Suprapubic skin (tissue), 4 donors: ENCODE measurements around the gene MOB4. TPM values are rescaled to one million over a fixed set of nuclear protein-coding genes. Genes with fewer than 3 reads are reported as not detected.

Source experiments
- DNase-seq, 2 donors: peaks; one replicate each; pipeline ENCODE4 v3.0.0-alpha.2; 2019; ENCODE audit warnings: low spot score in 2 of 2
- H3K27ac ChIP-seq: fragments of 200-600 bp; sonication (generic); one replicate; pipeline ENCODE4 v1.5.1; 2019
- H3K27me3 ChIP-seq: fragments of 200-600 bp; sonication (generic); one replicate; pipeline ENCODE4 v1.5.1; 2019
- H3K36me3 ChIP-seq: fragments of 200-600 bp; sonication (generic); one replicate; pipeline ENCODE4 v1.5.1; 2019
- H3K4me1 ChIP-seq: fragments of 200-600 bp; sonication (generic); one replicate; pipeline ENCODE4 v1.5.1; 2019
- H3K4me3 ChIP-seq: fragments of 200-600 bp; sonication (generic); one replicate; pipeline ENCODE4 v1.5.1; 2019; ENCODE audit warnings: mild to moderate bottlenecking
- H3K9me3 ChIP-seq: fragments of 200-600 bp; sonication (generic); one replicate; pipeline ENCODE4 v1.5.1; 2019
- CTCF ChIP-seq, 2 donors: fragments of 200-600 bp in 1 of 2; fragments of 450-650 bp in 1 of 2; sonication (generic) in 1 of 2; IDR thresholded peaks; one replicate each; pipeline ENCODE4 v1.5.1; 2016 to 2019; ENCODE audit warnings: antibody characterized with exemption in 2 of 2, mild to moderate bottlenecking in 1 of 2, moderate library complexity in 1 of 2
- EP300 ChIP-seq: sonication (generic); formaldehyde crosslinking; IDR thresholded peaks from one replicate; pipeline ENCODE4 v1.6.1; 2017; ENCODE audit warnings: antibody characterized with exemption
- POLR2A ChIP-seq, 2 donors: fragments of 450-650 bp; IDR thresholded peaks; one replicate each; pipeline ENCODE4 v1.6.1; 2017; ENCODE audit warnings: antibody characterized with exemption in 2 of 2, mild to moderate bottlenecking in 2 of 2, moderate library complexity in 2 of 2
- POLR2AphosphoS5 ChIP-seq, 3 donors: sonication (generic); formaldehyde crosslinking; IDR thresholded peaks; one replicate each; pipeline ENCODE4 v1.6.1; 2017; ENCODE audit warnings: antibody characterized with exemption in 3 of 3
- WGBS: methylation state at CpG from one replicate; pipeline ENCODE4 v1.1.5; 2018; 5-methylcytosine and 5-hydroxymethylcytosine counted together
- total RNA-seq, 4 donors: library from RNA; depleted of rRNA; stranded (reverse); fragments of >200 nt; gene quantifications; one replicate each; pipeline ENCODE4 v1.1.0, GENCODE V29; 2016

Gene MOB4
- total RNA-seq, 4 donors from 2014 or later: 17.8 to 30.4 (median 22.6) TPM

GRCh38 chr2:197555467-197555866, 39.6 kb downstream of the MOB4 start:
- peaks cover 37% of the 10 kb centered on the region for H3K36me3 ChIP-seq
- DNase-seq: no peak
- H3K4me3 ChIP-seq: no peak overlapping the region
- TF ChIP-seq EP300 (no peak), CTCF (IDR thresholded peaks at IDR 0.05) (no peak), POLR2A (IDR thresholded peaks at IDR 0.05) (no peak), POLR2AphosphoS5 (IDR thresholded peaks at IDR 0.05) (no peak)
- H3K27me3 ChIP-seq: no peaks in the 10 kb centered on the region
- no peaks in the 10 kb centered on the region for H3K4me1 ChIP-seq
- no peaks in the 10 kb centered on the region for H3K9me3 ChIP-seq
- no peak overlapping the region for H3K27ac ChIP-seq

GRCh38 chr2:197556456-197556855, 40.6 kb downstream of the MOB4 start:
- H3K27me3 ChIP-seq: no peaks in the 10 kb centered on the region
- H3K4me1 ChIP-seq: no peaks in the 10 kb centered on the region
- H3K4me3 ChIP-seq: no peak overlapping the region
- H3K27ac ChIP-seq: no peak overlapping the region
- 40% methylated on average over 1 of the region's 1 CpG for WGBS
- no peak for TF ChIP-seq POLR2AphosphoS5 (IDR thresholded peaks at IDR 0.05)
- no peak for TF ChIP-seq POLR2A (IDR thresholded peaks at IDR 0.05)
- TF ChIP-seq CTCF (IDR thresholded peaks at IDR 0.05): no peak
- no peaks in the 10 kb centered on the region for H3K9me3 ChIP-seq
- peaks cover 27% of the 10 kb centered on the region for H3K36me3 ChIP-seq
- no peak for DNase-seq

GRCh38 chr2:197558393-197558792, 42.5 kb downstream of the MOB4 start:
- Histone ChIP-seq H3K9me3 (no peaks in the 10 kb centered on the region), H3K4me1 (no peaks in the 10 kb centered on the region), H3K4me3 (no peak overlapping the region), H3K27me3 (no peaks in the 10 kb centered on the region), H3K27ac (no peak overlapping the region), H3K36me3 (peaks cover 11% of the 10 kb centered on the region)
- TF ChIP-seq POLR2AphosphoS5 (IDR thresholded peaks at IDR 0.05) (no peak), CTCF (IDR thresholded peaks at IDR 0.05) (no peak), EP300 (no peak), POLR2A (IDR thresholded peaks at IDR 0.05) (no peak)
- no peak for DNase-seq
- 96% methylated on average over 3 of the region's 3 CpGs for WGBS

- WGBS: 86% methylated on average over 5 of the region's 5 CpGs
- Histone ChIP-seq H3K27me3 (no peaks in the 10 kb centered on the region), H3K36me3 (no peaks in the 10 kb centered on the region), H3K27ac (no peak overlapping the region), H3K4me1 (no peaks in the 10 kb centered on the region), H3K4me3 (no peak overlapping the region), H3K9me3 (peaks cover 3% of the 10 kb centered on the region)
- TF ChIP-seq CTCF (IDR thresholded peaks at IDR 0.05) (no peak), EP300 (no peak), POLR2A (IDR thresholded peaks at IDR 0.05) (no peak), POLR2AphosphoS5 (IDR thresholded peaks at IDR 0.05) (no peak)
- no peak for DNase-seq
These were observed 43.8 kb downstream of the MOB4 start for GRCh38 chr2:197559681-197560080.

- Histone ChIP-seq H3K9me3 (peaks cover 3% of the 10 kb centered on the region), H3K27me3 (no peaks in the 10 kb centered on the region), H3K27ac (no peak overlapping the region), H3K4me1 (no peaks in the 10 kb centered on the region), H3K36me3 (no peaks in the 10 kb centered on the region), H3K4me3 (no peak overlapping the region)
- TF ChIP-seq EP300: no peak
- no peak for TF ChIP-seq POLR2AphosphoS5 (IDR thresholded peaks at IDR 0.05)
- TF ChIP-seq POLR2A (IDR thresholded peaks at IDR 0.05): no peak
- TF ChIP-seq CTCF (IDR thresholded peaks at IDR 0.05): no peak
- no peak for DNase-seq
- WGBS: 82% methylated on average over 9 of the region's 9 CpGs
These were observed 44.3 kb downstream of the MOB4 start for GRCh38 chr2:197560146-197560665.
